C4-2B (cell line): ENCODE results near the gene ALPI.

Source experiments
- ZFX ChIP-seq: fragments of 450-650 bp; IDR thresholded peaks from 2 replicates; pipeline ENCODE4 v1.6.1; 2017
- TF ChIP-seq, protein P1 (sequence below): fragments of 450-650 bp; conservative IDR thresholded peaks from 2 replicates; pipeline ENCODE4 v1.5.1; 2017; ENCODE audit warnings: mild to moderate bottlenecking

GRCh38 chr2:232458051-232458660 lies 2.2 kb downstream of the ALPI start:
- TF ChIP-seq, protein P1, sequence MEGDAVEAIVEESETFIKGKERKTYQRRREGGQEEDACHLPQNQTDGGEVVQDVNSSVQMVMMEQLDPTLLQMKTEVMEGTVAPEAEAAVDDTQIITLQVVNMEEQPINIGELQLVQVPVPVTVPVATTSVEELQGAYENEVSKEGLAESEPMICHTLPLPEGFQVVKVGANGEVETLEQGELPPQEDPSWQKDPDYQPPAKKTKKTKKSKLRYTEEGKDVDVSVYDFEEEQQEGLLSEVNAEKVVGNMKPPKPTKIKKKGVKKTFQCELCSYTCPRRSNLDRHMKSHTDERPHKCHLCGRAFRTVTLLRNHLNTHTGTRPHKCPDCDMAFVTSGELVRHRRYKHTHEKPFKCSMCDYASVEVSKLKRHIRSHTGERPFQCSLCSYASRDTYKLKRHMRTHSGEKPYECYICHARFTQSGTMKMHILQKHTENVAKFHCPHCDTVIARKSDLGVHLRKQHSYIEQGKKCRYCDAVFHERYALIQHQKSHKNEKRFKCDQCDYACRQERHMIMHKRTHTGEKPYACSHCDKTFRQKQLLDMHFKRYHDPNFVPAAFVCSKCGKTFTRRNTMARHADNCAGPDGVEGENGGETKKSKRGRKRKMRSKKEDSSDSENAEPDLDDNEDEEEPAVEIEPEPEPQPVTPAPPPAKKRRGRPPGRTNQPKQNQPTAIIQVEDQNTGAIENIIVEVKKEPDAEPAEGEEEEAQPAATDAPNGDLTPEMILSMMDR, result no peak
- no peak for TF ChIP-seq ZFX
